ENCODE measurements around the gene MYOZ3.

- TF ChIP-seq, protein P1, sequence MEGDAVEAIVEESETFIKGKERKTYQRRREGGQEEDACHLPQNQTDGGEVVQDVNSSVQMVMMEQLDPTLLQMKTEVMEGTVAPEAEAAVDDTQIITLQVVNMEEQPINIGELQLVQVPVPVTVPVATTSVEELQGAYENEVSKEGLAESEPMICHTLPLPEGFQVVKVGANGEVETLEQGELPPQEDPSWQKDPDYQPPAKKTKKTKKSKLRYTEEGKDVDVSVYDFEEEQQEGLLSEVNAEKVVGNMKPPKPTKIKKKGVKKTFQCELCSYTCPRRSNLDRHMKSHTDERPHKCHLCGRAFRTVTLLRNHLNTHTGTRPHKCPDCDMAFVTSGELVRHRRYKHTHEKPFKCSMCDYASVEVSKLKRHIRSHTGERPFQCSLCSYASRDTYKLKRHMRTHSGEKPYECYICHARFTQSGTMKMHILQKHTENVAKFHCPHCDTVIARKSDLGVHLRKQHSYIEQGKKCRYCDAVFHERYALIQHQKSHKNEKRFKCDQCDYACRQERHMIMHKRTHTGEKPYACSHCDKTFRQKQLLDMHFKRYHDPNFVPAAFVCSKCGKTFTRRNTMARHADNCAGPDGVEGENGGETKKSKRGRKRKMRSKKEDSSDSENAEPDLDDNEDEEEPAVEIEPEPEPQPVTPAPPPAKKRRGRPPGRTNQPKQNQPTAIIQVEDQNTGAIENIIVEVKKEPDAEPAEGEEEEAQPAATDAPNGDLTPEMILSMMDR (conservative IDR thresholded peaks at IDR 0.05): no peak
- no peak for TF ChIP-seq ZFX (IDR thresholded peaks at IDR 0.05)
Measured at GRCh38 chr5:150642991-150643710, 17.9 kb upstream of the MYOZ3 start.
